Endothelial cell of umbilical vein (primary cell): ENCODE data around the gene NBEA. TPM values are rescaled to one million over a fixed set of nuclear protein-coding genes. Genes with fewer than 3 reads are reported as not detected.

Experiments
- BruUV-seq: library from RNA; stranded (reverse); fragments of 400-500 nt; replicated peaks from 2 replicates; lab custom pipeline; 2021; lab: Mats Ljungman, UMichigan
- CTCF ChIA-PET: fragments of 300-600, 350-600 bp; sonication (Branson Sonifier 250); formaldehyde crosslinking; loops from one replicate; lab custom pipeline; 2021; ENCODE audit warnings: antibody characterized with exemption, inconsistent platforms; lab: Charles Lee
- POLR2A ChIA-PET: fragments of 300-600, 350-600 bp; sonication (Branson Sonifier 250); formaldehyde crosslinking; loops from one replicate; lab custom pipeline; 2021; ENCODE audit warnings: antibody characterized with exemption, inconsistent platforms; lab: Charles Lee
- DNase-seq: peaks from one replicate; pipeline ENCODE4 v3.0.0-alpha.2; 2011; ENCODE audit warnings: low read depth, low spot score
- FAIRE-seq: peaks from 2 replicates; lab custom pipeline; 2011; peaks lifted over from hg19 to GRCh38; lab: Jason Lieb, UNC
- H2AFZ ChIP-seq: 2 replicates; pipeline ENCODE4 v1.6.0; 2012; ENCODE audit warnings: low read depth, low read length, control low read depth, inconsistent platforms
- H3K27ac ChIP-seq: 2 replicates; pipeline ENCODE4 v1.5.1; 2011; ENCODE audit warnings: low read depth, mild to moderate bottlenecking, control low read depth, low read length, moderate library complexity; ENCODE audit not compliant: insufficient read depth
- H3K27me3 ChIP-seq, 2 experiments: 2 replicates each; pipeline versions ENCODE4 v1.6.0 to v1.6.1; 2011; ENCODE audit warnings: low read length in 2 of 2, mixed read lengths in 1 of 2; ENCODE audit not compliant: control insufficient read depth in 2 of 2, insufficient read depth in 2 of 2
- H3K36me3 ChIP-seq, 2 experiments: 2 replicates in 1 of 2; 3 replicates in 1 of 2; pipeline ENCODE4 v1.5.1; 2011; ENCODE audit warnings: low read length in 2 of 2, mild to moderate bottlenecking in 1 of 2, moderate library complexity in 1 of 2; ENCODE audit not compliant: control insufficient read depth in 2 of 2, insufficient read depth in 2 of 2; ENCODE audit errors: extremely low read depth in 1 of 2
- H3K4me1 ChIP-seq: 3 replicates; pipeline ENCODE4 v1.5.1; 2011; ENCODE audit warnings: mild to moderate bottlenecking, low read length; ENCODE audit not compliant: control insufficient read depth, insufficient read depth; ENCODE audit errors: extremely low read depth
- H3K4me2 ChIP-seq: 2 replicates; pipeline ENCODE4 v1.6.1; 2011; ENCODE audit warnings: low read length, control low read depth, mixed read lengths; ENCODE audit not compliant: insufficient read depth
- H3K4me3 ChIP-seq, 3 experiments: fragments of 200-600 bp in 1 of 3; sonication (generic), shearing (Covaris generic) in 1 of 3; replicated peaks in 1 of 3; 2 replicates each; pipeline ENCODE4 v1.5.1; 2011 to 2016; ENCODE audit warnings: control low read depth in 3 of 3, low read length in 3 of 3, mild to moderate bottlenecking in 2 of 3, inconsistent platforms in 1 of 3, low read depth in 1 of 3, moderate library complexity in 1 of 3; ENCODE audit not compliant: insufficient read depth in 1 of 3
- H3K79me2 ChIP-seq: 2 replicates; pipeline ENCODE4 v1.6.0; 2012; ENCODE audit warnings: low read length, inconsistent platforms; ENCODE audit not compliant: control insufficient read depth, insufficient read depth
- H3K9ac ChIP-seq: replicated peaks from 2 replicates; pipeline ENCODE3; 2011; ENCODE audit warnings: low read length, control low read depth; ENCODE audit not compliant: insufficient read depth; ENCODE audit errors: extremely low read depth
- H3K9me1 ChIP-seq: replicated peaks from 3 replicates; pipeline ENCODE4 v1.6.0; 2011; ENCODE audit warnings: mild to moderate bottlenecking, low read length; ENCODE audit not compliant: control insufficient read depth, insufficient read depth; ENCODE audit errors: extremely low read depth
- H3K9me3 ChIP-seq: replicated peaks from 2 replicates; pipeline ENCODE4 v1.5.1; 2012; ENCODE audit warnings: low read length, inconsistent platforms; ENCODE audit not compliant: control insufficient read depth, insufficient read depth
- H4K20me1 ChIP-seq: replicated peaks from 2 replicates; pipeline ENCODE3; 2011; ENCODE audit warnings: mild to moderate bottlenecking, low read length; ENCODE audit not compliant: control insufficient read depth, insufficient read depth; ENCODE audit errors: extremely low read depth
- EZH2 ChIP-seq: IDR thresholded peaks from 2 replicates; pipeline ENCODE4 v1.6.1; 2012; ENCODE audit warnings: borderline replicate concordance, low read depth, mild to moderate bottlenecking, moderate library complexity, low read length, inconsistent platforms; ENCODE audit not compliant: severe bottlenecking
- FOS ChIP-seq: IDR thresholded peaks from 2 replicates; pipeline ENCODE4 v1.6.1; 2011; ENCODE audit warnings: mild to moderate bottlenecking, low read length, moderate library complexity, borderline replicate concordance; ENCODE audit not compliant: insufficient read depth
- GATA2 ChIP-seq: IDR thresholded peaks from 2 replicates; pipeline ENCODE4 v1.7.0; 2011; ENCODE audit warnings: low read depth, mild to moderate bottlenecking, moderate library complexity, mixed read lengths, low read length; ENCODE audit not compliant: insufficient read length, insufficient read depth
- MYC ChIP-seq: IDR thresholded peaks from one replicate; pipeline ENCODE4 v1.6.1; 2011; ENCODE audit warnings: mild to moderate bottlenecking, low read depth, low read length
- POLR2A ChIP-seq: IDR thresholded peaks from 2 replicates; pipeline ENCODE4 v1.6.1; 2012; ENCODE audit warnings: low read depth, mild to moderate bottlenecking, control low read depth, low read length
- POLR2AphosphoS5 ChIP-seq: IDR thresholded peaks from 2 replicates; pipeline ENCODE4 v1.6.1; 2012; ENCODE audit warnings: low read depth, mild to moderate bottlenecking, control low read depth, low read length, moderate library complexity; ENCODE audit not compliant: insufficient read depth
- dilution Hi-C: fragments of 300-500 bp; cut with MboI; formaldehyde crosslinking; loops from one replicate; pipeline ENCODE4 v1.15.0; 2019; ENCODE audit warnings: low sequenced_read_pairs; ENCODE audit not compliant: extremely low pct_ligation_motif_present
- intact Hi-C: fragments of 100-400 bp; cut with micrococcal nuclease; formaldehyde crosslinking; loops from one replicate; pipeline ENCODE4 v1.10.0; 2022
- polyA plus RNA-seq, 4 experiments: library from polyadenylated mRNA; depleted of rRNA in 3 of 4; stranded (reverse) in 3 of 4; unstranded in 1 of 4; fragments of >200 nt; gene quantifications; 2 replicates each; pipeline versions ENCODE4 v1.2.1 to v1.2.3, GENCODE V29; 2011 to 2012; ENCODE audit warnings: missing spikeins in 1 of 4
- total RNA-seq: library from RNA; stranded (reverse); gene quantifications from 2 replicates; pipeline ENCODE4 v1.2.3, GENCODE V29; 2021
- TF ChIP-seq, protein P1 (sequence below), 2 donors: IDR thresholded peaks; 1 replicate in 1 of 2; 2 replicates in 1 of 2; pipeline ENCODE4 v1.5.1; 2011; ENCODE audit warnings: low read length in 2 of 2, mild to moderate bottlenecking in 2 of 2, moderate library complexity in 2 of 2, control low read depth in 1 of 2, inconsistent platforms in 1 of 2, low read depth in 1 of 2; ENCODE audit not compliant: insufficient read depth in 1 of 2; ENCODE audit errors: extremely low read depth in 1 of 2
- TF ChIP-seq, protein P2 (sequence below): IDR thresholded peaks from 2 replicates; pipeline ENCODE4 v1.6.1; 2011; ENCODE audit not compliant: insufficient read depth, insufficient read length

Gene NBEA
- total and polyA plus RNA-seq, 2 donors (not counting 3 experiments of a cell fraction or from before 2014, with no cell fraction given): 3.0 to 4.8 TPM

DNA sequence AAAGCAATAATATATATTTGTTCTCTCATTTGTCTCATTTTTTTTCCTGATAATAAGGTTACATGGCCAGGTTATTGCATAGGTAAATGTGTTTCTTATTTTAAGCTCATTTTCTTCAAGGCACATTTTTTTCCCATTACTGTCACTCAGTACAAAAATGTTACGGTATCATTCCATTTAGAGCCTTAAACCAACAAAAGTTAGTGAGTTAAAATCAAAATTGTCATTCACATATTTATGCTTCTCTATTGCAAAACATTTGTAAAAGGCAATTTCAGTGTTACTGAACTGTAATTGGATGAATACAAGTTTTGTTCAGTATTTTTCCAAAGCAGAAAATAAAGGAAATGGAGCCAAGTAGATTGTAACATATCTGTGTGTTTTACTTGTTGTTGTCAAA is 652.0 kb downstream of the NBEA start:
- no peak overlapping the region for H3K4me2 ChIP-seq
- dilution Hi-C loops (no loop called here), intact Hi-C loops (no loop called here)
- H3K9ac ChIP-seq: no peak overlapping the region
- H2AFZ ChIP-seq: no peak overlapping the region
- no peak overlapping the region for H3K4me3 ChIP-seq
- FAIRE-seq: peak; percentile 44
- no peaks in the 10 kb centered on the region for H3K27me3 ChIP-seq
- no peaks in the 10 kb centered on the region for H3K9me1 ChIP-seq
- no peaks in the 10 kb centered on the region for H3K79me2 ChIP-seq
- TF ChIP-seq EZH2 (no peak), POLR2AphosphoS5 (no peak), GATA2 (no peak), POLR2A (no peak), FOS (no peak), MYC (no peak)
- TF ChIP-seq, protein P1, sequence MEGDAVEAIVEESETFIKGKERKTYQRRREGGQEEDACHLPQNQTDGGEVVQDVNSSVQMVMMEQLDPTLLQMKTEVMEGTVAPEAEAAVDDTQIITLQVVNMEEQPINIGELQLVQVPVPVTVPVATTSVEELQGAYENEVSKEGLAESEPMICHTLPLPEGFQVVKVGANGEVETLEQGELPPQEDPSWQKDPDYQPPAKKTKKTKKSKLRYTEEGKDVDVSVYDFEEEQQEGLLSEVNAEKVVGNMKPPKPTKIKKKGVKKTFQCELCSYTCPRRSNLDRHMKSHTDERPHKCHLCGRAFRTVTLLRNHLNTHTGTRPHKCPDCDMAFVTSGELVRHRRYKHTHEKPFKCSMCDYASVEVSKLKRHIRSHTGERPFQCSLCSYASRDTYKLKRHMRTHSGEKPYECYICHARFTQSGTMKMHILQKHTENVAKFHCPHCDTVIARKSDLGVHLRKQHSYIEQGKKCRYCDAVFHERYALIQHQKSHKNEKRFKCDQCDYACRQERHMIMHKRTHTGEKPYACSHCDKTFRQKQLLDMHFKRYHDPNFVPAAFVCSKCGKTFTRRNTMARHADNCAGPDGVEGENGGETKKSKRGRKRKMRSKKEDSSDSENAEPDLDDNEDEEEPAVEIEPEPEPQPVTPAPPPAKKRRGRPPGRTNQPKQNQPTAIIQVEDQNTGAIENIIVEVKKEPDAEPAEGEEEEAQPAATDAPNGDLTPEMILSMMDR (IDR thresholded peaks at IDR 0.05; ENCODE audit: extremely low read depth in 1 of 2, insufficient read depth in 1 of 2, low read depth in 1 of 2, low read length in 2 of 2): no peak
- TF ChIP-seq, protein P2, sequence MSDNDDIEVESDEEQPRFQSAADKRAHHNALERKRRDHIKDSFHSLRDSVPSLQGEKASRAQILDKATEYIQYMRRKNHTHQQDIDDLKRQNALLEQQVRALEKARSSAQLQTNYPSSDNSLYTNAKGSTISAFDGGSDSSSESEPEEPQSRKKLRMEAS: no peak
- no peaks in the 10 kb centered on the region for H3K36me3 ChIP-seq
- H3K27ac ChIP-seq: no peak overlapping the region
- no peaks in the 10 kb centered on the region for H3K9me3 ChIP-seq
- ChIA-PET CTCF (no interaction called here), POLR2A (no interaction called here)
- H3K4me1 ChIP-seq: no peaks in the 10 kb centered on the region
- no TSS peak for BruUV-seq
- H4K20me1 ChIP-seq: no peaks in the 10 kb centered on the region
- DNase-seq: no peak
